Measurements from ENCODE around the gene ARHGAP15.

Gene ARHGAP15

GRCh38 chr2:143489145-143489544 lies 359.9 kb downstream of the ARHGAP15 start:
- no peaks in the 10 kb centered on the region for H4K20me1 ChIP-seq (ENCODE audit: control insufficient read depth, insufficient read depth, low read depth, low read length)
- H3F3A ChIP-seq (ENCODE audit: control insufficient read depth, insufficient read depth) = no peaks in the 10 kb centered on the region
- H3K36me3 ChIP-seq (ENCODE audit: control insufficient read depth, low read length) = no peaks in the 10 kb centered on the region
- H3K9me3 ChIP-seq (ENCODE audit: control insufficient read depth, insufficient read depth, low read length) = no peaks in the 10 kb centered on the region
- H3K79me2 ChIP-seq (ENCODE audit: control insufficient read depth, low read length) = no peaks in the 10 kb centered on the region
- TF ChIP-seq EZH2phosphoT487 (IDR thresholded peaks at IDR 0.05; ENCODE audit: borderline replicate concordance, low read length) (no peak), CTCF (IDR thresholded peaks at IDR 0.05; ENCODE audit: low read depth, low read length, poor library complexity, severe bottlenecking) (no peak)
- H3K4me1 ChIP-seq (ENCODE audit: control insufficient read depth, low read length) = no peaks in the 10 kb centered on the region
- H3K9me2 ChIP-seq (replicated peaks; ENCODE audit: control insufficient read depth, low read length) = no peaks in the 10 kb centered on the region
- no peak overlapping the region for H3K4me2 ChIP-seq (ENCODE audit: low read length)
- H3K27ac ChIP-seq (ENCODE audit: low read depth, low read length) = no peak overlapping the region
- no peaks in the 10 kb centered on the region for H3K27me3 ChIP-seq (ENCODE audit: control insufficient read depth, low read length)
- no peak overlapping the region for H3K4me3 ChIP-seq (ENCODE audit: low read length)

GRCh38 chr2:143491131-143491530 lies 361.9 kb downstream of the ARHGAP15 start:
- Histone ChIP-seq H3K36me3 (ENCODE audit: control insufficient read depth, low read length) (no peaks in the 10 kb centered on the region), H3K27ac (ENCODE audit: low read depth, low read length) (no peak overlapping the region), H3F3A (ENCODE audit: control insufficient read depth, insufficient read depth) (no peaks in the 10 kb centered on the region), H3K9me2 (replicated peaks; ENCODE audit: control insufficient read depth, low read length) (no peaks in the 10 kb centered on the region), H3K4me2 (ENCODE audit: low read length) (no peak overlapping the region), H3K27me3 (ENCODE audit: control insufficient read depth, low read length) (no peaks in the 10 kb centered on the region), H3K4me3 (ENCODE audit: low read length) (no peak overlapping the region), H4K20me1 (ENCODE audit: control insufficient read depth, insufficient read depth, low read depth, low read length) (no peaks in the 10 kb centered on the region), H3K9me3 (ENCODE audit: control insufficient read depth, insufficient read depth, low read length) (no peaks in the 10 kb centered on the region), H3K79me2 (ENCODE audit: control insufficient read depth, low read length) (no peaks in the 10 kb centered on the region), H3K4me1 (ENCODE audit: control insufficient read depth, low read length) (no peaks in the 10 kb centered on the region)
- TF ChIP-seq CTCF (IDR thresholded peaks at IDR 0.05; ENCODE audit: low read depth, low read length, poor library complexity, severe bottlenecking) (no peak), EZH2phosphoT487 (IDR thresholded peaks at IDR 0.05; ENCODE audit: borderline replicate concordance, low read length) (no peak)

GRCh38 chr2:143493339-143493738 lies 364.1 kb downstream of the ARHGAP15 start:
- no peak overlapping the region for H3K27ac ChIP-seq (ENCODE audit: low read depth, low read length)
- H3K9me2 ChIP-seq (replicated peaks; ENCODE audit: control insufficient read depth, low read length) = no peaks in the 10 kb centered on the region
- no peaks in the 10 kb centered on the region for H3K4me1 ChIP-seq (ENCODE audit: control insufficient read depth, low read length)
- no peaks in the 10 kb centered on the region for H3K79me2 ChIP-seq (ENCODE audit: control insufficient read depth, low read length)
- no peaks in the 10 kb centered on the region for H3K9me3 ChIP-seq (ENCODE audit: control insufficient read depth, insufficient read depth, low read length)
- H3K4me2 ChIP-seq (ENCODE audit: low read length) = no peak overlapping the region
- TF ChIP-seq EZH2phosphoT487 (IDR thresholded peaks at IDR 0.05; ENCODE audit: borderline replicate concordance, low read length) (no peak), CTCF (IDR thresholded peaks at IDR 0.05; ENCODE audit: low read depth, low read length, poor library complexity, severe bottlenecking) (no peak)
- no peaks in the 10 kb centered on the region for H3K36me3 ChIP-seq (ENCODE audit: control insufficient read depth, low read length)
- no peaks in the 10 kb centered on the region for H3F3A ChIP-seq (ENCODE audit: control insufficient read depth, insufficient read depth)
- no peaks in the 10 kb centered on the region for H4K20me1 ChIP-seq (ENCODE audit: control insufficient read depth, insufficient read depth, low read depth, low read length)
- no peaks in the 10 kb centered on the region for H3K27me3 ChIP-seq (ENCODE audit: control insufficient read depth, low read length)
- H3K4me3 ChIP-seq (ENCODE audit: low read length) = no peak overlapping the region

- H4K20me1 ChIP-seq (ENCODE audit: control insufficient read depth, insufficient read depth, low read depth, low read length) = no peaks in the 10 kb centered on the region
- H3K4me3 ChIP-seq (ENCODE audit: low read length) = no peak overlapping the region
- no peaks in the 10 kb centered on the region for H3K79me2 ChIP-seq (ENCODE audit: control insufficient read depth, low read length)
- no peaks in the 10 kb centered on the region for H3K9me3 ChIP-seq (ENCODE audit: control insufficient read depth, insufficient read depth, low read length)
- TF ChIP-seq CTCF (IDR thresholded peaks at IDR 0.05; ENCODE audit: low read depth, low read length, poor library complexity, severe bottlenecking) (no peak), EZH2phosphoT487 (IDR thresholded peaks at IDR 0.05; ENCODE audit: borderline replicate concordance, low read length) (no peak)
- H3K27me3 ChIP-seq (ENCODE audit: control insufficient read depth, low read length) = no peaks in the 10 kb centered on the region
- no peaks in the 10 kb centered on the region for H3K36me3 ChIP-seq (ENCODE audit: control insufficient read depth, low read length)
- H3K27ac ChIP-seq (ENCODE audit: low read depth, low read length) = no peak overlapping the region
- H3K9me2 ChIP-seq (replicated peaks; ENCODE audit: control insufficient read depth, low read length) = no peaks in the 10 kb centered on the region
- no peaks in the 10 kb centered on the region for H3F3A ChIP-seq (ENCODE audit: control insufficient read depth, insufficient read depth)
- H3K4me2 ChIP-seq (ENCODE audit: low read length) = no peak overlapping the region
- no peaks in the 10 kb centered on the region for H3K4me1 ChIP-seq (ENCODE audit: control insufficient read depth, low read length)
Observed at GRCh38 chr2:143497726-143498125, 368.5 kb downstream of the ARHGAP15 start.
